HG02981 (cell line): ENCODE data around the gene VAMP7.
"Not testable (repeated sequence)": the region's sequence is repeated elsewhere in the genome, so short reads cannot be mapped to it uniquely, and the experiment has no call there.

Experiments
- ATAC-seq: cut with Tn5 transposase; IDR thresholded peaks from one replicate; pipeline ENCODE4 v1.9.1; 2021; ENCODE audit warnings: mild to moderate bottlenecking, moderate library complexity; ENCODE audit not compliant: unreplicated experiment

The VAMP7 gene, protein sequence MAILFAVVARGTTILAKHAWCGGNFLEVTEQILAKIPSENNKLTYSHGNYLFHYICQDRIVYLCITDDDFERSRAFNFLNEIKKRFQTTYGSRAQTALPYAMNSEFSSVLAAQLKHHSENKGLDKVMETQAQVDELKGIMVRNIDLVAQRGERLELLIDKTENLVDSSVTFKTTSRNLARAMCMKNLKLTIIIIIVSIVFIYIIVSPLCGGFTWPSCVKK

DNA sequence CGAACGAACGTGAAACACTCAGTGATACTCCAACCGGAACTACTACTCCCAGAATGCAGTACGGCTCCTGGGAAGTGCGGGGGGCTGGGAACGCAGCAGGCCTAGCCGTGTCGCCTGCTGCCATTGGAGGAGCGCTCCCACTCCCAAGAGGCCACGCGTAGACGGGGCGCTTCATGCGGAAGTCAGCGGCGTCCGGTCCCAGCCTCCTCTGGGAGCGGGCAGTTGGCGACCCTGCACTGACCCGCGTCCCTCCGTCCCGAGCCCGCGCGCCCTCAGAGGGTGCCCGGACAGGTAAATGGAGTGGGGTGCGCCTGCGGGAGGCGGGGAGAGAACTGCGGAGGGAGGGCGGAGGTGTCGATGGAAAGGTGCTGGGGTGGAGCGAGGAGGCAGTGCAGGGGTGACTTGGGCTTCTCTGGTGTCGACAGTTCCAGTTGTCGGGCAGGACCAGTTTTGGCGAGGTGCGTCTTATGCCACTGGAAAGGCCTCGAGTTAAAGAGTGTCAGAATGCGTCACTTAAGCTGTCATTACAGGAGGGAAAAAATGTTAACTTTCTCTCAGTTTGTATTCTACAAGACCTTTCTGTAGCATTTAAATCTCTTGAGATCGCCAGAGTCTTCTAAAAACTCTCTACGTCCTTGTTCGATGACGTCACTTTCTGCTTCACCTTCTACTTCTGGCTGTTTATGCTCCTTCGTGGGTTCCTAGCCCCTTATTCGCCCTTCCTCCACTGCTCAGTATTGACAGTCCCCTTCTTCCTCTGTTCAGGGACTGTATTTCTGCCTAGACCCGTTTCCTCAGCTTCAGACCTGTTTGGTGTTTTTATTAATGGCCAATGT lies at the start of gene VAMP7:
VAMP7 (plus strand) TSS at position 188 of the 836 bp plus-strand sequence. CDS start 8,122 bp downstream, outside the sequence.
- ATAC-seq, result peak; percentile 97

DNA sequence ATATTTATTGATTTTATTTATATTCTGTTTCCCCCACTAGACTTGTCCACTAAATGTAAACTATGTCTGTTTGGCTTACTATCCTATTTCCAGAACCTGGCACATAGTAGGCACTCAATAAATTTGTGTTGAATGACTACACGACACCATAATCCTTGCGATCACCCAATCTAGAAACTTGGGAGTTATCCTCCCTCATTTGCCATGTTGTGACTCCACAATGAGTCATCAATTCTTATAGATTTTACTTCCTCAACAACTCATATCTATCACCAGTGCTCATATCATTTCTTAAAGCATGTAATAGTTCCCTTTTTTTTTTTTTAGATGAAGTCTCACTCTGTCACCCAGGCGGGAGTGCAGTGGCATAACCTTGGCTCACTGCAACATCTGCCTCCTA lies 39.9 kb upstream of the VAMP7 start:
- no peak for ATAC-seq

GRCh38 chrX:155851786-155852185 lies 29.4 kb upstream of the VAMP7 start:
- not testable (repeated sequence) for ATAC-seq

DNA sequence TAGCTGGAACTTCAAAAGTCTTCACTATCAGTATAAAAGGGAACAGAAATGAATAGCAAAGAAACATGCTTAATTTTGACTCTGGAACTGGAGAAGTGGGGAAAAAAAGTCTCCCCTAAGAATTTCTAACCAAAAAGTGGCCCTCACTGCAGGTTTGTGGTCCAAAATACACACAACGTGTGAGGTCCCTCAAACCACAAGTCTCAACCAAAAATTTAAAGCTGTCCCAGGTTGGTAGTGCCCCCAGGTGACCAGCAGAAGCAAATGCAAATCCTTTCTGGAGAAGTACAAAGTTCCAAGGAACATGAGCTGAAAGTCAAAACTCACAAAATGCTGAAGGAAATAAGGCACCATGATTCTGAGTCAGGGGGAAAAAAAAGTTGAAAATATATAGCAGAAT lies 23.6 kb upstream of the VAMP7 start:
- ATAC-seq, result no peak

DNA sequence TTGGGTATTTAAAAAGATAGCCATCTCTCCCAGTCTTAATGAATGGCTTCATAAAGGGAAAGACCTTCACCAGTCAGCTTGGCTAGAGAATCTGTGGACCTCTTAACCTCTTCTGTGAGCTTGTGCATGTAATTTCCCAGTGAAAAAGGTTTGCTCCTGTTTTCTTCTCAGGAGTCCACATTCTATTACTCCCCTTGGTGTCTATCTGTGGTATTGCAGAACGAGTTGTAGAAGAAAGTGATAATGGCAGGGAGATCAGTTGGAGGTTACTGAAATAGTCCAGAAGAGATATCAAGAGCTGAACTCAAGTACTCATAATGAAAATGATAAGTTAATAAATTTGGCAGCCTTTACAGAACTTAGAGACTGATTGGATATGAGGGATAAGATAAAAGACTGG lies 16.5 kb upstream of the VAMP7 start:
- ATAC-seq, result no peak

DNA sequence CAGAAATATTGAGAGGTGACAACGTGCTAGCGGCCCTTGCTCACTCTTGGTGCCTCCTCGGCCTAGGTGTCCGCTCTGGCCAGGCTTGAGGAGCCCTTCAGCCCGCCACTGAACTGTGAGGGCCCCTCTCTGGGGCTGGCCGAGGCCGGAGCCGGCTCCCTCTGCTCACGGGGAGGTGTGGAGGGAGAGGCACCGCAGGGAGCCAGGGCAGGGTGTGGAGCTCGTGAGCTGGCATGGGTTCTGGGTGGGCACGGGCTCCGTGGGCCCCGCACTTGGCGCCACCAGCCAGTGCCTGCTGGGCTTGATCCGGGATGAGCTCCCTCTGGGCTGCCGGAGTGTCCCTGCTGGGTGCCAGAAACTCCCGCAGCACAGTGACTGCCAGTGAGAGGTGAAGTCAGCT lies 16.0 kb upstream of the VAMP7 start:
- ATAC-seq, result no peak

DNA sequence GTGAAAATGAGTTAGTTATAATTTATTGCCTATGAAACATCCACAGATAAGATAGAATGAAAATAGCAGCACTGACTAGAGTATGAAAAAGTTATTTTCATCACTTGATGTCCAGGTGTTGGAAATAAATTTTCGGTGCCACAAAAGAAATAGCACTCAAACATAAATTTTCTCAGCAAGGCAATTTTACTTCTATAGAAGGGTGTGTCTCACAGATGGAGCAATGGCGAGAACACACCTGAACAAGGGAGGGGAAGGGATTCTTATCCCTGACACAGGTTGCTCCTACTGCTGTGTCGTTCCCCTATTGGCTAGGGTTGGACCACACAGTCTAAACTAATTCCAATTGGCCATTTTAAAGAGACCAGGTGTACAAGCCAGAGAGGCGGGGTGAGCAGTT lies 13.3 kb upstream of the VAMP7 start:
- ATAC-seq, result no peak

DNA sequence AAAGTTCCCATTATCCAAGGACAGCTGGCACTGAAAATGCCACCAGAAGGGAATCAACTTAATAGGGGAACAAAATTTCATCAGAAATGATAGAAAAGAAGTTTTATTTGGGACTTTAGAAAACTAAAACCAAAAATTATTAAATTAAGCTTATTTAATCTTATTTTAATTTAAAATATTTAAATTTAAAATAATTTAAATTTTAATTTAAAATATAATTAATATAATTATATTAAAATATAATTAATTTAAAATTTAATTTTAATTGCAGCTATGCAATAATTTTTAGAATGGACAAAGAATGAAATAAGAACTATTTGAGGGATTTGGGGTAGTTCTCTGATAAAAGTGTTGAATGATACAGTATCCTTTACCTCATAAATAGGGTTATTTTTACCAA lies 10.2 kb upstream of the VAMP7 start:
- ATAC-seq, result no peak

GRCh38 chrX:155871934-155872333 lies 9.2 kb upstream of the VAMP7 start:
- no peak for ATAC-seq

- no peak for ATAC-seq
These were observed 8.0 kb upstream of the VAMP7 start for GRCh38 chrX:155873188-155873587.

DNA sequence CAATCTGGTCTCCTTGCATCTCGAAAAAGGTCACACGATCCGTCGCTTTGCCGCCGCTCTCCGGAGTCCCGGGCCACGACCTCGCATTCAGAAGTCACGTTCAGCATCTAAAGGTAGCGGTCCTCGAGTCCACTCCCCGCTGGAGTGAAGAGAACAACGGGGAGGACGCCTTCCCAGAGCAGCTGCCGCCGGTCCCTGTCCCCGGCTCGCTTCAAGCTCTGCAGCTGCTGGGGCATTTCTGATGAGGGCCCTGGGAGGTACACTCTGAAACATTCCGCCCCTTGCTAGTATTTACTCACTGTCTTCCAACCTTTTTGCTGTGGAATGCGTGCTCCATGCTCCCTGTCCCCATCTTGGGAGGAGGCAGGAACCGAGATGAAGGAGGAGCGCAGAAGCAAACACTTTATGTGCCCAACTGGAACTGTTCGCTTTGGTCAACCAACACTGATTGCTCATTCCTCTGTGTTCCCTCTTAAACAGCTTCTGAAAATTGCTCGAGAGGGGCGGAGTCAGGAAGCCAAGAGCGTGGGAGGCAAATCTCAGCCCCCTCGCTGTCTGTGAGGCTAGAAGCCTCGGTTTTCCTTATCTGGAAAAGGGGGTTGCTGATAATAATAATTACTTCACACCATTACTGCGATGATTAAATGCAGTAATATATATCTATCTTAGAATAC lies 6.4 kb upstream of the VAMP7 start:
- no peak for ATAC-seq

DNA sequence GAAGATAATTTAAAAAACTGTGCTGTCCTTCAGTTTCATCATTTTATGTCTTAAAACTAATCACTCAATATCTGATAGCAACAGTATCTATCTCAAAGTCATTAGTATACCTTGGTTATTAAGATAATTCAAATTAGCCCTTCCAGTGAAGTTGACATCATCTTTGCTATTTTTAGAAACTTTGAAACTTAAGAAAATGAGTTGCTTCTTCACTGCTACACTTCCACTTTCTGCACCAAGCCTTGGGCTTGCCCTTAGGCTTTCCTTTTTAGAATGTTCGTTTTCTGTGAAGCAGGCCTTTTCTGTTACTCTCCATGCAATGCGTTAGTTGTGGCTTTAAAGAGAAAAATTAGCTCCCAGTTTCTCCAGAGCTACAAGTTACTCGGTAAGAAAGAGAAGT lies 4.4 kb upstream of the VAMP7 start:
- ATAC-seq, result no peak

- no peak for ATAC-seq
These were observed 3.9 kb upstream of the VAMP7 start for GRCh38 chrX:155877288-155877687.

GRCh38 chrX:155880586-155881157 lies 473 bp upstream of the VAMP7 start:
- ATAC-seq, result no peak

DNA sequence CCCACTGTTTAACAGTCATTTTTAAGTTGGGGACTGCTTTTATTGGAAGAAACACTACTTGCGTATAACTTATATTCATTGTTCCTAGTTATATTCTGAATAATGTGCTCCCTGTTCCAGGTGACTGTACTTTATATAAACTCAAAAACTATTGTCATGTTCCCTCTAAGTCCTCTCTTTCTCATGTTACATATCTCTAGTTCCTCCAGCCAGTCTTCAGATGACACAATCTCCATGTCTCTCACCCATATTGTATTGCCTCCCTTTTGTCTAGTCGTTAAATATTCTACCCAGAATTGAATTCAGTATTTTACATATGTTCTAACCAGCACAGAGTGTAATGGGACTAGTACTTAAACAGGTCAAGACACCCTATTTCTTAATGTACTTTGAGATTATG lies 5.3 kb downstream of the VAMP7 start:
- ATAC-seq, result no peak

- ATAC-seq, result no peak
These were observed 7.0 kb downstream of the VAMP7 start for GRCh38 chrX:155888139-155888538.

- no peak for ATAC-seq
These were observed 8.2 kb downstream of the VAMP7 start for GRCh38 chrX:155889328-155889727.

DNA sequence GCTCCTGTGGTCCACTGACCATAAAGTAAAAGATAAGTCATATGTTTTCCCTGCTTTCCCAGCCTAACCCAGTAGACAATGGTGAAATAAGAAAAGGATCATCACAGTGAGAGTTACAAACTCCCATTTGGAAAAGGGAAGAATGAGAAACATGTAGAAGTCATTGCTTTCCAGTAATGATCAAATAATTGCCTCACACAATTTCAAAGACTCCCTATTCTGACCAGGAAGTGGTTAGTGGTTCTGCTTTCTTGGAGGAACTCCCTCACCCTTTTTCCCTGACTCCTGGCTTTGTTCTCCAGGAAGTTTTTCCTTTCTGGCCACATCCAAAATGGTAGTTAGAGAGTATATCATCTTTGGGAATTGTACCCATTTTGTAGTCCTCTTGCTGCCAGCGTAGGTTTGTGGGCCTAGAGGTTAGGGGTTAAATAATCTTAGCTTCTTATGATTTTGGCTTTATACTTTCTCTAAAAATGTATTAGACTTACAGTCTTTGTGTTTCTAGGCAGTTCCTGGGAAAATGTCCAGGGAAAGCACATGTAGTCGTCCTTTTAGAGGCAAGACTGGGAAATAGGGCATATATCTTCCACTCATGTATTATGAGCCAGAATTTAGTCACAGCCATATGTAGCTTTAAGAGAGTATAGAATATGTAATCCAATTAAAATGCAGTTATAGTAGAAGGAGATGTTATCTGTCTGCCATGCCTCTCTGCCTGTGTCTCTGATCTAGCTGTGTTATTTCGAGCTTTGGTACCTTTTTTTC lies 10.5 kb downstream of the VAMP7 start:
- ATAC-seq, result no peak

DNA sequence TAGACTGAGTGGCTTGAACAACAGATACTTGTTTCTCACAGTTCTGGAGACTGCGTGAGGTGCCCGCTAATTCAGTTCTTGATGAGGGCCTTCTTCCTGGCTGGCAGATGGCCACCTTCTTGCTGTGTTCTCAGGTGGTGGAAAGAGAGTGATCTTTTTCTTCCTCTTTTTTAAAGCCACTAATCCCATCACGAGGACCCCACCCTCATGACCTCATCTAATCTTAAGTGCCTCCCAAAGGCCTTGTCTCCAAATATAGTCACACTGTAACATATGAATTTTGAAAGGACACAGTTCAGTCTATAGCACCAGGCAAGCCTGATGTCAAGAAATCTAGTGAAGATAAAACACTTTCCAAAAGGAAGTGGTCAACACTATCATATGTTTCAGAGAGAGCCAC lies 12.4 kb downstream of the VAMP7 start:
- no peak for ATAC-seq

DNA sequence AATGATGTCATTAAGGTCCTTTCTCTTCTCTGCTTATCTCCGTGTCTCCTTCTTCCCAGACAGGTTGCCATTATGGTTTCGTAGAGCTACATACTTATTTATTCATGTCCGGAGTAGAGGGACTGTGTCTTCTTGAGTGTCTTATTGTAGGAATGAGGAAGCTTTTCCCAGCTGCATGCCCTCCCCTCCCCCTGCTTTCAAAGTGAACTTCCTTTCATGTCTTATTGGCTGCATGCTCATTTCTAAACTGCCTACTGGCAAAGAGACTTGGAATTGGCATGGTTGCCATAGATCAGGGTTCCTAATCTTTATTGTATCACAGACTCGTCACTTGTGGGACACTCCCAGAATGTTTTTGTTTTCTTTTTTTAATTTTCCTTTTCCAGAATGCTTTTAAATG lies 15.4 kb downstream of the VAMP7 start:
- no peak for ATAC-seq

GRCh38 chrX:155899366-155899765 lies 18.2 kb downstream of the VAMP7 start:
- no peak for ATAC-seq
